UCSD-AML1 (cell line): Measurements from ENCODE around the gene PRSS53.
"Not testable (repeated sequence)": the region's sequence is repeated elsewhere in the genome, so short reads cannot be mapped to it uniquely, and the experiment has no call there.

ENCODE experiments used
- DNase-seq: peaks from one replicate; lab custom pipeline; 2025; ENCODE audit not compliant: unreplicated experiment; lab: John Stamatoyannopoulos, UW

PRSS53 gene

DNA sequence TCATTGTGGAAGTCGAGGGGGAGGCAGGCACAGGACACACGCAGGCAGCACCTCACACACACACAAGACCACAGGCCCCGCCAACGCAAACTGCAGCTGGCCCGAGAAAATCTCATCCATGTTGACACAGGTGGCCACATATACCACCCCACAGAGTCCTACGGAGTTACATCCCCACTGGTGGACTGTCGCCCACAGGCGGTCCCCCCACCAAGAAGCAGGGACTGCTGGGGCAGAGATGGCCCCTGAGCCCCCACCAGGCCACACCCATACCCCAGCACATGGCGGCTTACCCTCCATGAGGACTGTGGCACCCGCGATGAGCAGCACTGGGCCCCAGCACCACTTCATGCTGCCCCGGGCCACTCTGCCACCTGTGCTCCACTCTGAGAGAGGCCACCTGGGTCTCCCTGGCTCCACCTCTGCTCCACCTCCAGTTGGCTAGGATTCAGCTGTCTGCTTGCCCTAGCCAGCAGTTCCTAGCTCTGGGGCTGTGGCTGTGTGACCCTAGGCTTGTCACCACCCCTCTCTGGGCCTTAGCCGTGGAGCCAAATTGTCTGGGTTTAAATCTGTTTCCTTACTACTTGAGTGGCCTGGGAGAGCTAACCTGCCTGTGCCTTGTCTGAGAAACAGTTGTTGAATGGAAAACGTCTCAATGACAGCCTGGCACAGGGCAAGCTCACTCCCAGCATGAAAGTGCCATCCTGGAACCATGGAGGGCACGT, at the start of gene PRSS53:
PRSS53 (minus strand) TSS at position 485 of the 725 bp plus-strand sequence; CDS start at position 351, 134 bp downstream.
- DNase-seq = no peak

DNA sequence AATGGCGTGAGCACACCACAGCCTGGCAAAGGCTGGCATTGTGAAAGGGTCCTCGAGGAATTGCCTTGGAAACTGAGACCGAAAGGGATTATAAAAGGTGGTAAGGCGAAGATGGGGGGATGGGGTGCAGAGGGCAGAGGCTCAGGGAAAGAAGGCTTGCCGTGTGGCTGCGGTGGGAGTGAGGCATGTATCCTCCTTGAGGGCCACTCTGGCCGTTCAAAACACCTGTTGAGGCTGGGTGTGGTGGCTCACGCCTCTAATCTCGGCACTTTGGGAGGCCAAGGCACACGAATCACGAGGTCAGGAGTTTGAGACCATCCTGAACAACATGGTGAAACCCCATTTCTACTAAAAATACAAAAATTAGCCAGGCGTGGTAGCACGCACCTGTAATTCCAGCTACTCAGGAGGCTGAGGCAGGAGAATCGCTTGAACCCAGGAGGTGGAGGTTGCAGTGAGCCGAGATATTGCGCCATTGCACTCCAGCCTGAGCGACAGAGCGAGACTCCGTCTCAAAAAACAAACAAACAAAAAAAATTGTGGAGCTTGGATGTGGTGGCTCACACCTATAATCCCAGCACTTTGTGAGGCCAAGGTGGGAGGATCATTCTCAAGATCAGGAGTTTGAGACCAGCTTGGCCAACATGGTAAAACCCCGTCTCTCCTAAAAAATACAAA, 48.2 kb upstream of the PRSS53 start:
- not testable (repeated sequence) for DNase-seq

DNA sequence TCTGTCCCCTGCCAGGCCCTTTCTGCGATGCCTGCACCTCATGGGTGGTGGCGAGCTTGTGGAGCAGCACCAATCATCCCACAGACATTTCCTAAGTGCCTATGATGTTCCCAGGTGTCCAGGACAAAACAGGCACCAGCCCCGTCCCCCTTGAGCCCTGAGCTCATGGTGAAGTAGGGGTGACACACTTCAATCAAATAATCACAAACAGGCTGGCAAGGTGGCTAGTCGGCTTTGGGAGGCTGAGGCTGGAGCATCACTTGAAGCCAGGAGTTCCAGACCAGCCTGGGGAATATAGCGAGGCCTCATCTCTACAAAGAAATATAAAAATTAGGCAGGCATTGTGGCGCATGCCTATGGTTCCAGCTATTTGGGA, 47.5 kb upstream of the PRSS53 start:
- DNase-seq = no peak

DNA sequence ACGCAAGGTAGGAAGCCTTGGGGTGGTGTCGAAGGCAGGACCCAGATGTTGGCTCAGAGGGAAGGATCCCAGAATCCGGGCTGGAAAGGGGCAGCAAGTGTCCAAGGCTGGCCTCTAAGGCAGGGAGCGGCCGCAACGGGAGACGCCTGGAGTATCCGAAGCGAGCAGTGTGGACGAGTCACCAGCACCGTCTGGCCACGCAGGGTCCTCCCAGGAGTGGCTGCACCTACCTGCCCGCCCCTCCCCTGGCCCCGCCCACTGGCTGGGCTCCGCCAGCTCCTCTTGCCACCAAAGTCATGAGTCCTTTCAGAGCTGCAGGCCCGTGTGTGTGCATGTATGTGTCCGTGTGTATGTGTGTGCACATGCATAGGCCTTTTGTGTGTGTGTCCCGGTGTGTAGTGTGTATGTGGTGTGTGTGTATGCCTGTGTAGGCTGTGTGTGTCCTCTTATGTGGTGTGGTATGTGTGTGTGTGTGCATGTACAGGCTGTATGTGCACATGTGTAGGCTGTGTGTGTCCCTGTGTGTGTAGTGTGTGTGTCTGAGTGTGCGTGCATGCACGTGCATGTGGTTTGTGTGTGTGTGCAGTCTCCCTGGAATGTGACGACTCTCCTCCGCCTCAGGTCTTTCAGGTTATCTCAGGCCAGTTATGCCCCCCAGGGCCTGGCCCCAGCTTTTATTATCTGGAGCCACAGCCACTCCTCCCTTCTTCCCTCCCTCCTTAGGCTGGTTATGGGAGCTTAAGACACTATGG, 47.0 kb upstream of the PRSS53 start, which contains the start of gene PRSS8:
PRSS8 (minus strand) TSS at position 193 of the 752 bp plus-strand sequence. CDS start 229 bp downstream, outside the sequence.
- DNase-seq = no peak

DNA sequence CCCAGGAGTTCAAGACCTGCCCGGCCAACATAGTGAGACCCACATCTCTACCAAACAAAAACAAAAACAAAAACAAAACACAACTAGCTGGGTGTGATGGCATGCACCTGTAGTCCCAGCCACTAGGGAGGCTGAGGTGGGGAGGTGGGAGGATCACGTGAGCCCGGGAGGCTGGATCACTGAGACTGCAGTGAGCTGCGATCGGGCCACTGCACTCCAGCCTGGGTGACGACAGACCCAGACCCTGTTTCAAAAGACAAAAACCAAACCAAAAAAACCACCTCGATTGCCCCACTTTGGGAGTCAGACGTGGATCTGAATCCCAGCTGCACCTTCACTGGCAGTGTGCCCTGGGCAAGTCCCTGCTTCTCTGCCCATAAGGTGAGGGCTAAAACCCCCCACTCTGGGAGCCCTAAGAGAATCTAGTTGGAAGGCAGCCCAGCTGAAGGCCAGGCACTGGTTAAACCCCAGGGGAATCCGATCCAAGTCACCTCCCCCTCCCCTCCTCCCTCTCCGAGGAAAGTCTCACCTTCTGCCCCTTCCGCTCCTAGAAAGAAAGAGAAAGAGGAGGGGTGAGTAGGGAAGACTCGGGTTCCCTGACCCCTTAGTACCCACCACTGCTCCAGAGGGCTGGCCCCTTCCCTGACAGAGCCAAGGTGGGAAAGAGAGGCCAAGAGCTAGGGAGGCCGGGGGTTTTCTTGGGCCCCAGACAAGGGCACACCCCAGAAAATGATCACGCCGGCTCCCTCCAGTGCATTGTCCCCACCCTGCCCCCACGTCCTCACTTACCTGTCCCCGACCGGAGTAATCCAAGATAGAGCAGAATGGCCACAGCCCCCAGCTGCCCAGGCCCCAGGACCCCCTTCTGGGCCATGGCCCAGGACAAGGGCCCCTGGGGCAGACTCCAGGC, 46.1 kb upstream of the PRSS53 start:
- DNase-seq = no peak

DNA sequence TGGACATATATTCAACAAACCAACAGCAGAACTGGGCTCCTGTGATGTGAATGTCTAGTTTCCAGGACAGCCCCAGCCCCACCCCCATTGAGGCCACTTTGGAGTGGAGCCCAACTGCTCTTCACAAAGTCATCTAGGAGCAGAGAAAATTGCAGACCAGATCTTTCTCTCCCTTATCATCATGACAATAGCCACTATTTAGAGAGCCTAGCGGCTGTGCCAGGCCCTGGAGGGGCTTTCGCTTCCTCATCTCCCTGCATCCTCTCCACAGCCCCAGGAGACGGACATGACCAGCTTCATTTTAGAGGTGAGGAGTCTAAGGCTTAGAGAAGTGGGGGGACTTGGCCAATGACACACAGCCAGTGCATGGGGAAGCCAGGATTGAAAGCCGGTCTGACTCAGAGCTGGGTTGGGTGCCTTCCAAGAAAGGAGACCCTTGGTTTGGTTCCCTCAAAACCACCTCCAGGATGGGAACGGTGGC, 45.4 kb upstream of the PRSS53 start:
- DNase-seq = no peak

DNA sequence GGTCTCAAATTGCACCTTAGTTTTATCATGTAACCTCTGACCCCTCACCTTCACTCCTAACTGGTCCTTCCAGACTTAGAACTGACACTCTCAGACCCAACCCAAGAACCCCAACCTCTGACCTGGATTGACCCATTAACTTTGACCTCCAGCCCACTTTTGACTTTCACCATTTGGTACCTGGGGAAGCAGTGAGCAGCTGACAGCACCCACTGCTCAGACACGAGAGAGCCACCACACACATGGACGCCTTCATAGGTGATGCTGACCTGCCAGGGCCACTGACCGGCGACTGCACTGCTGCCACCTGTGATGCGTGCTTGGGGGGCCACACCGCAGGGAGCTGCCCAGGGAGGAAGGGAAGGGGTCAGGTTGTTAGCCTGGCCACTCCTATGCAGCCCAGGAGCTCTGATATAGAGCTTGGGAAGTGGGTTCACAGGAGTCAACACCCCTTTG, 44.3 kb upstream of the PRSS53 start:
- DNase-seq = no peak

DNA sequence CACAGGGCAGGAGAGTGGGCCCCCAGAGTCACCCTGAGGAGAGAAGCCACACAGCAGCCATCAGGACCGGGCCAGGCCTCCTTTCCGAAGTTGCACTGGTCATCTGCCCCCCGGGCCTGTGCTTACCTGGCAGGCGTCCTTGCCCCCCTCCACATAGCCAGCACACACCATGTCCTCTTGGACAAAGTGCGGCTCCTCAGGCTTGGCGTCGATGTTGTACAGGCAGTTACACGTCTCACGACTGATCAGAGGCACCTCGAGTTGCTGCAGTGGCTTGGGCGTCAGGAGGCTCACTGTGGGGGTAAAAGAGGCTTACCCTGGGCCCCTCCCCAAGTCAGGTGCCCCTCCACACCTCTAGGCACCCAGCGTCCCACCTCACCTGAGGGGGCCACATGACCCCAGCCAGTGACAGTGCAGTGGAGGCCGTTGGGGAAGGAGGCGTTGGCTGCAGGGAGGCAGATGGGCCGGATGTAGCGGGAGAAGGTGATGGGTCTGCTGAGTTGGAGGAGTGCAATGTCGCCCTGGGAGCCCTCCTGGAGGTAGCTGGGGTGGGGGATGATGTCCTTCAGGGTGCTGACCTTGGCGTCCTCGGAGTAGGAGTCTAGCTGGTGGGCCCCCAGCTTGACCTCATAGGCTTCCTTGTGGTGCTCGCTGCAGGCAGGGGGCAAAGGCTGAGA, 43.7 kb upstream of the PRSS53 start:
- DNase-seq = no peak

DNA sequence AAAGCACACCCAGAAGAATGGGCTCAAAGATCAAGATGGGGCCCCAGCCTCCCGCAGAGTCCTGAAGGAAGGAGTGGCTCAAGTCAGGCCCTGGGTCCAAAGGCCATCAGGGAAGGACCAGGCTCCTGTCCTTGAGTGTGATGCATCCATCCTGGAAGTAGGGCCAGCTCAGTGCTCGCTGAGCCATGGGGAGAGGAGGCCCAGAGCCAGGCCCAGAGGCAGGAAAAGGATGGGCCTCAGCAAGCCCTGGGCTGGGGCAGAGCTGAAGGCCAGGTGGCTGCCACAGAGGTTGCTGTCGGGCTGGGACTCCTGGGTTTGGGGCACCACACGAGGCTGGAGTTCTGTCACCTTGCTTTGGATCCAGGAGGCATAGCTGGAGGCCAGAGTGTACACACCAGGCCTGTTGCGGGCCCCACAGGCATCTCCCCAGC, 43.1 kb upstream of the PRSS53 start:
- no peak for DNase-seq

DNA sequence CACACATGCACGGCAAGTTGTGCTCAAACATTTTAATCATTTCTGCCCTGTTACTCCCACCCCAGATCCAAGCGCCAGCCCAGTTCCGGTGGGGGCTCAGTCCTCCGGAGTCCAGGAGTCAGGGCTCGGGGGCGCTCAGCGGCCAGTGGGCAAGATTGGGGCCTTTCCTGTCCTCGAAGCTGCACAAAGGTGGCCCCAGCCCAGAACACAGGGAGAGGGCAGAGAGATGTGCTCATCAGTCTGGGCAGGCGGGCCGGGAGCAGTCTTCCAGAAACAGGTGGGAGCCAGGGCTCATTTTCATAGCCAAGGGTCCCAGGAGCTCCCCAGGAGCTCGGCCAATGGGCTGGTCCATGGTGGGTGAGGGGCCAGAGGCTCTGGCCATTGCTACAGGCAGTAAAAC, 42.7 kb upstream of the PRSS53 start:
- no peak for DNase-seq

DNA sequence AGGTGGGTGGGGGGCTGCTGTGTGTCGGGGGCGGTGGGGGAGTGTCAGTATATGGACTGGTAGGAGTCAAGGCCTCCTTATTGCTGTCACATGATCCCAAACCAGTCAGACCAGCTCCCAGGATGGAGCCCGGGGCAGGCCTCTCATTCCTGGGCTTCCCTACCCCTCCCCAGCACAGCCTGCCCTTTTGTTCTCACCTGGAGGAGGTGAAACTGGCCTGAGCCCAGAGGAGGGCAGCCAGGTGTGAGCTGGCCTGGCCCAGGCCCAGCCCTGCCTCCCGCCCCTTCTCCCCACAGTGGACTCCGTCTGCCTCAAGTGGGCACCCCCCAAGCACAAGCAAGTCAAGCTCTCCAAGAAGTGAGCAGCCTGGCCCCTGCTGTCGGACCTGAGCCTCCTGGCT, 42.2 kb upstream of the PRSS53 start:
- DNase-seq = no peak

DNA sequence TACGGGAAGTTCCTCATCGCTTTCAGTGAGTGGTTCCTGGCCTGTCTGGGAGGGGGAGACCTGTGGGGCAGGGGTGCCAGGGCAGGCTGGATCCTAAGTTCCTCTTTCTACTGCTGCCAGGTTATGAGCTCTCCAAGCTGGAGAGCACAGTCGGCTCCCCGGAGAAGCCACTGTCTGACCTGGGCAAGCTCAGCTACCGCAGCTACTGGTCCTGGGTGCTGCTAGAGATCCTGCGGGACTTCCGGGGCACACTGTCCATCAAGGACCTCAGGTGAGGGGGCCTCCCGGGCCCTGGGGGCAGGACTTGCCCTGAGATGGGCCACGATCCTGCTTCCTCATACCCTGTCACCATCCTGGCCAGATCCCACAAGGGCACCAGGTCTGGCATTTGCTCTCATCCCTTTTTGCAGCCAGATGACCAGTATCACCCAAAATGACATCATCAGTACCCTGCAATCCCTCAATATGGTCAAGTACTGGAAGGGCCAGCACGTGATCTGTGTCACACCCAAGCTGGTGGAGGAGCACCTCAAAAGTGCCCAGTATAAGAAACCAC, 41.7 kb upstream of the PRSS53 start:
- DNase-seq = no peak

DNA sequence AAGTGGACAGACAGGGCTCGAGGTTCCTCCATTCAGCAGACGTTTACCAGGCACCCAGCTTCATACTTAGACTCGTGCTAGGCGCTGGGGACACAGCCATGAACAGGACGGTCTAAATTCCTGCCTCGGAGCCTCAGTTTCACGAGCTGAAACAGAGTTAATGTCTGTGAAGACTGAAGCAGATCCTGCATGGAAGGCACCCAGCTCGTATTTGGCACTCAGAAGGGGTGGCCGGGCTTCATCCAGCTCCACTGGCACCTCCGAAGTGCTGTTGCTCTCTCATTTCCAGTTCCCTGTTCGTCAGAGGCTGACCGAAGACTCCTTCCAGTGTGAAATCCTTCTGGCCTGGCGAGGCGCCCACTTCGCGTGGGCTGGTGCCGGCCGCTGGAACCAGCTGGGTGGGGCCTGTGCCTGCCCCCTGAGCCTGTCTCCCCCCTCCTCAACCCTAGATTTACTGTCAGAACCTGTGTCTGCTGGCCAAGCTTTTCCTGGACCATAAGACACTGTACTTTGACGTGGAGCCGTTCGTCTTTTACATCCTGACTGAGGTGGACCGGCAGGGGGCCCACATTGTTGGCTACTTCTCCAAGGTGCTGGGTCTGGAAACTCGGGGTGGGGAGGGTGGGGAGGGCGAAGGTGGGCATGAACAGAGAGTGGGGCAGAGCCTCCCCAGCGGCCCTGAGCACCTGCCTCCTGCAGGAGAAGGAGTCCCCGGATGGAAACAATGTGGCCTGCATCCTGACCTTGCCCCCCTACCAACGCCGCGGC, 41.0 kb upstream of the PRSS53 start:
- peak; percentile 69 for DNase-seq

DNA sequence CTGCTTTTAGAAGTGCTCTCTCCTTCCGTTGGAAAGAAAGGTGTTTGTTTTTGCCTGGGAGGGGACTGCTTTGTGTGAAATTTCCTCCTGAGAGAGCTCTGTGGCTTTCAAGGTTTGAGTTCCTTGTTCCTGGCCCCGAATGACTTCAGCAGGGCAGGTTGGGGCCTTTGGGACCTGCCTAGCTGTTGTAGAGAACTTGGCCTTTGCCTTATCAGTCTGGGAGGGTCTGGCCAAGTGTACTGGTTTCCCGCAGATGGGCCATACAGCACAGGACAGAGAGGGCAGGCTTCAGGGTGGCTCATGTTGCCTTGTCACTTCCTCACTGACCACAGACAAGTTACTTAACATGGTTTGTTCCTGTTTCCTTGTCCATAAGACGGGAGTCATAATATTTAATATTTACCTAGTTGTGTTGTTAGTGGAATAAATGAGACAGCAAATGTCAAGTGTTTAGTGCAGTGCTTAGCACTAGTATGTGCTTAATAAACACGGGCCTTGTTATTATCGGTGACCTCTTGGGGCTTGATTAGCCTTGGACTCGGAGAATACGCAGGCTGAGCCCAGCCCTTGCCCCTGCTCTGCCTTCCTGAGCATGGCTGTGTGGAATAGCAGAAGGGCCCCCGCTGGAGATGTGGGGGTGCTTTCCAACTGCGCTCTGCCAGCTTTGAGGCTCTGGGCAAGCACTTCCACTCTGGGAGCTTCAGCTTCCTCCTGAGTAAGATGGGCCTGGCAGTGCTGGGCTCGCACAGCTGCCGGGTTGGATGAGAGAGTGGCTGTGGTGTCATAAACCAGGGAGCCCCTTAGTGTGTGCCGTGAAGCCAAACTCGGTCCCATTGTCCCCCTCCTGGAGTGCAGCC, 40.2 kb upstream of the PRSS53 start:
- peak; percentile 88 for DNase-seq

DNA sequence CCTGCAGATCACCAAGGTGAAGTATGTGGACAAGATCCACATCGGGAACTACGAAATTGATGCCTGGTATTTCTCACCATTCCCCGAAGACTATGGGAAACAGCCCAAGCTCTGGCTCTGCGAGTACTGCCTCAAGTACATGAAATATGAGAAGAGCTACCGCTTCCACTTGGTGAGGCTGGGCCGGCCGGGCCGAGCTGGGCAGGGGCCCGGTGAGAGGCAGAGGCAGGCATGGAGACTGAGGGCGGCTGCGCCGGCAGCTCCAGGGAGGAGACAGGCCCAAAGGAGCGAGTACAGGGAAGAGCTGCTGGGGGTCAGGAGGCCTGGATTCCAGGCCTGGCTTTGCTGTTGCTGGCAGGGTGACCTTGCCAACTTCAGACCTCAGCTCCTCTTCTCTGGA, 38.4 kb upstream of the PRSS53 start:
- DNase-seq = no peak

DNA sequence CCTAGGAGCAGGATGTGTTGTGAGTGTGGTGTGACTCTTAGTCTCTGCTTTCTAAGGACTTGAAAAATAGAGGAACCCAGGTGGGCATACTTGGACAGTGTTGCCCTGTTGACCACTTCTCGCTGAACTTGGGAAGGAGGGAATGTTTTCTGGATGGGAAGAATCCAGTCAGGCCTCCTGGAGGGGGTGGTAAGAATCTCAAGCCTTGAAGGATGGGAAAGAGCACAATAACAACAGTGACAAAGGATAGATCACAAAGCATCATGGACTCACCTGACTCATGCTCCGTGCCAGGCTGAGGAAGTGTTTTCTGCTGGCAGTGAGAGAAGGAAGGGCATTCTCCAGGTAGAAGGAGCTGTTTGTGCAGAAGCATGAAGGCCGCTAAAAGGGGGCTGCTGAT, 37.1 kb upstream of the PRSS53 start:
- DNase-seq = no peak

DNA sequence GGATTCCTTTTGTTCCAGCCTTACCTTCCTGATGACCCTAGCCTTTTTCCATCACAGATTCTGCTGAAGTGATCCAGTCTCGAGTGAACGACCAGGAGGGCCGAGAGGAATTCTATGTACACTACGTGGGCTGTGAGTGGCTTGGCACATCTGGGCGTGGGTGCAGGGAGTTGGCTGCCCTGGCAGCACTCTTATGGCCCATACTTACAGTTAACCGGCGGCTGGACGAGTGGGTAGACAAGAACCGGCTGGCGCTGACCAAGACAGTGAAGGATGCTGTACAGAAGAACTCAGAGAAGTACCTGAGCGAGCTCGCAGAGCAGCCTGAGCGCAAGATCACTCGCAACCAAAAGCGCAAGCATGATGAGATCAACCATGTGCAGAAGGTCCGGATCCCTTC, 31.4 kb upstream of the PRSS53 start:
- no peak for DNase-seq
